Lower leg skin (tissue), 4 donors: ENCODE data around the gene TBC1D2. TPM values are rescaled to one million over a fixed set of nuclear protein-coding genes. Genes with fewer than 3 reads are reported as not detected.

Experiments
- DNase-seq, 2 donors: peaks; one replicate each; pipeline ENCODE4 v3.0.0-alpha.2; 2019; ENCODE audit warnings: low spot score in 2 of 2
- H3K4me3 ChIP-seq: fragments of 200-600 bp; sonication (generic); 2 replicates; pipeline ENCODE4 v1.5.1; 2017; ENCODE audit warnings: mild to moderate bottlenecking, low read depth; ENCODE audit not compliant: poor library complexity, severe bottlenecking
- CTCF ChIP-seq, 3 donors: fragments of 450-650 bp; IDR thresholded peaks; one replicate each; pipeline ENCODE4 v1.5.1; 2016; ENCODE audit warnings: antibody characterized with exemption in 3 of 3, mild to moderate bottlenecking in 3 of 3, moderate library complexity in 2 of 3
- POLR2A ChIP-seq, 2 donors: fragments of 450-650 bp; IDR thresholded peaks; one replicate each; pipeline ENCODE4 v1.6.1; 2016 to 2017; ENCODE audit warnings: antibody characterized with exemption in 2 of 2, mild to moderate bottlenecking in 1 of 2, moderate library complexity in 1 of 2
- WGBS, 2 donors: methylation state at CpG; one replicate each; pipeline ENCODE4 v1.1.5; 2018; 5-methylcytosine and 5-hydroxymethylcytosine counted together
- intact Hi-C: fragments of 100-400 bp; cut with DNase I; formaldehyde crosslinking; loops from one replicate; pipeline ENCODE4 v1.15.0; 2023; ENCODE audit warnings: low total_unique reads
- total RNA-seq, 4 donors: library from RNA; depleted of rRNA; stranded (reverse); fragments of >200 nt; gene quantifications; one replicate each; pipeline ENCODE4 v1.1.0, GENCODE V29; 2016

TBC1D2 gene
- total RNA-seq, 4 donors from 2014 or later: 35.4 to 56.3 (median 45.9) TPM

- 85 to 88% methylated on average over 8 of the region's 8 CpGs for WGBS, 2 donors
- DNase-seq: no peak
- TF ChIP-seq POLR2A (IDR thresholded peaks at IDR 0.05) (no peak), CTCF (IDR thresholded peaks at IDR 0.05) (no peak)
- no peak overlapping the region for H3K4me3 ChIP-seq
- intact Hi-C loops: no loop called here
Measured at GRCh38 chr9:98241357-98242300, 13.8 kb downstream of the TBC1D2 start.

DNA sequence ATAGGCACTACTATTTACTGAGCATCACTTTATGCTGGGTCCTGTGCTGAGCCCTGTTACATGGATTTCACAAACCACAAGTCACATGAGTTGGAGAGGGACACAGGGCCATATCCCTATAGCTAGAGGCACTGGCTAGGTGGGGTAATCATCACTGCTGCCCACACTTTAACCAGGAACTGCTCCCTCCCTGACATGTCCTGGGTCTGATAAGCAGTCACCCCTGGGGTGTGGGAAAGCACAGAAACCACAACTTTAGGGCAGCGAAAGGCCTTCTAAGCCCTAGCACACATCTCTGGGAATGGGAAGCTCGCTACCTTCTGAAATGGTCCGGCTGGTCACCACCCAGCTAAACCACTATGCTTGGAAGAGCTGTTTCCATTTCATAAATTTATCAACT lies 15.0 kb downstream of the TBC1D2 start:
- DNase-seq: no peak
- 95 to 98% methylated on average over 3 of the region's 3 CpGs for WGBS, 2 donors
- no peak overlapping the region for H3K4me3 ChIP-seq
- TF ChIP-seq CTCF (IDR thresholded peaks at IDR 0.05) (no peak), POLR2A (IDR thresholded peaks at IDR 0.05) (no peak)
- intact Hi-C loops: no loop called here

GRCh38 chr9:98236901-98237487 lies 18.5 kb downstream of the TBC1D2 start:
- DNase-seq: no peak
- H3K4me3 ChIP-seq: no peak overlapping the region
- TF ChIP-seq CTCF (IDR thresholded peaks at IDR 0.05): no peak
- no peak for TF ChIP-seq POLR2A (IDR thresholded peaks at IDR 0.05)
- 81 to 96% methylated on average over 8 of the region's 8 CpGs for WGBS, 2 donors
- intact Hi-C loops: no loop called here

DNA sequence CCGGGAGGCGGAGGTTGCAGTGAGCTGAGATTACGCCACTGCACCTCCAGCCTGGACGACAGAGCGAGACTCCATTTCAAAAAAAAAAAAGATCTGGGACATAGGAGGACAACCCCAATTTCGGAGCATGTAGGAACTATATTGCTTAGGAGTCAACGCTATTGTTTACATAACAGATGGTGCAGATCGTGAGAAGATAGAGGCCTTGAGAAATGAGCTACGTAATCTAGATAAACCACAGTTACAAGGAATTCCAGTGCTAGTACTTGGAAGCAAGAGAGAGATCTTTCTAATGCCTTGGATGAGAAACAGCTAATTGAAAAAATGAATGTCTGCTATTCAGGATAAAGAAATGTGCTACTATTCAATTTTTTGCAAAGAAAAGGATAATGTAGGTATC lies 20.3 kb downstream of the TBC1D2 start:
- 86 to 88% methylated on average over 9 of the region's 9 CpGs for WGBS, 2 donors
- no peak for DNase-seq
- intact Hi-C loops: no loop called here
- TF ChIP-seq POLR2A (IDR thresholded peaks at IDR 0.05) (no peak), CTCF (IDR thresholded peaks at IDR 0.05) (no peak)
- H3K4me3 ChIP-seq: no peak overlapping the region

DNA sequence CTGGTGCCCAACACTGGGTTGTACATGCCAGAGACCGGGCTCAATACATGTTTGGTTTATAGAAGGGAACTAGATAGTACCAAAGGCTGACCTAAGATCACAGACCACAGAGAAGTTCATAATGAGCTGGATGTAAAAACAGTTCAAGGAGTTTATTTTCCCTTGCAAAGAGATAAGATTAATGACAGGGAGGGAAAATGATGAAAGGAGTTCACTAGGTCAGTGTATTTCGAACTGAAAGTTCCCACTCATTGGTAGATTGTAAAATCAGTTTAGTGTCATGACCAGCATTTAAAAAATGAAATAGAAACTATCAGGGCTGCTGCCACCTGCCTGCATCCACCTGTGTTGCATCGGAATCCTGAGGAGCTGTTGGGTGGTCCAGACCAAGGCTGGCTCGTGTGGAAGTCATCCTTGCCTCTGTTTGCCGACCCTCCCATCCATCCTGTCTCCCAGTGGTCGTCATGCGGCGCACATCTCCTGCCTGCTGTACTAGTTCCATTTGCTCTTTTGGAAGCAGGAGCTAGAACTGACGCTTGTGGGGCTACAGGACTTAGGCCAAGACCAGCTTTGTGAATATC lies 21.1 kb downstream of the TBC1D2 start:
- TF ChIP-seq POLR2A (IDR thresholded peaks at IDR 0.05) (no peak), CTCF (IDR thresholded peaks at IDR 0.05) (no peak)
- 89% methylated on average over 9 of the region's 9 CpGs for WGBS, 2 donors
- intact Hi-C loops: no loop called here
- H3K4me3 ChIP-seq: no peak overlapping the region
- no peak for DNase-seq
